ENCODE measurements around the gene APOBEC3A.

The APOBEC3A gene

GRCh38 chr22:38919631-38920190 is 37.7 kb upstream of the APOBEC3A start:
- Histone ChIP-seq H3K4me2 (ENCODE audit: low read depth, low read length, poor library complexity, severe bottlenecking) (no peak overlapping the region), H4K20me1 (ENCODE audit: low read depth, low read length) (no peaks in the 10 kb centered on the region), H3K27ac (ENCODE audit: low read depth, low read length) (no peak overlapping the region), H3K79me2 (ENCODE audit: insufficient read depth, low read length) (no peaks in the 10 kb centered on the region), H2AFZ (ENCODE audit: low read depth, low read length, severe bottlenecking) (no peak overlapping the region), H3K27me3 (ENCODE audit: low read length) (no peaks in the 10 kb centered on the region; the same call in 1 of the 2 replicates), H3K36me3 (ENCODE audit: low read length) (no peaks in the 10 kb centered on the region), H3K9me3 (ENCODE audit: insufficient read depth, low read length) (no peaks in the 10 kb centered on the region), H3K9ac (ENCODE audit: low read length) (no peak overlapping the region), H3K4me3 (ENCODE audit: insufficient read depth, low read length, poor library complexity, severe bottlenecking) (no peak overlapping the region), H3F3A (ENCODE audit: insufficient read depth) (no peaks in the 10 kb centered on the region), H3K9me2 (replicated peaks; ENCODE audit: insufficient read depth, low read length) (no peaks in the 10 kb centered on the region)
- TF ChIP-seq CTCF (IDR thresholded peaks at IDR 0.05; ENCODE audit: insufficient read depth, low read length, poor library complexity, severe bottlenecking) (no peak), EZH2phosphoT487 (conservative IDR thresholded peaks at IDR 0.05; ENCODE audit: low read length) (no peak)

- Histone ChIP-seq H4K20me1 (ENCODE audit: low read depth, low read length) (no peaks in the 10 kb centered on the region), H3K79me2 (ENCODE audit: insufficient read depth, low read length) (no peaks in the 10 kb centered on the region), H2AFZ (ENCODE audit: low read depth, low read length, severe bottlenecking) (no peak overlapping the region), H3K27me3 (ENCODE audit: low read length) (peaks cover 4% of the 10 kb centered on the region), H3K27ac (ENCODE audit: low read depth, low read length) (no peak overlapping the region), H3K9ac (ENCODE audit: low read length) (no peak overlapping the region), H3K9me2 (replicated peaks; ENCODE audit: insufficient read depth, low read length) (no peaks in the 10 kb centered on the region), H3K36me3 (ENCODE audit: low read length) (no peaks in the 10 kb centered on the region), H3K4me3 (ENCODE audit: insufficient read depth, low read length, poor library complexity, severe bottlenecking) (no peak overlapping the region), H3F3A (ENCODE audit: insufficient read depth) (no peaks in the 10 kb centered on the region), H3K4me2 (ENCODE audit: low read depth, low read length, poor library complexity, severe bottlenecking) (no peak overlapping the region), H3K9me3 (ENCODE audit: insufficient read depth, low read length) (no peaks in the 10 kb centered on the region)
- TF ChIP-seq CTCF (IDR thresholded peaks at IDR 0.05; ENCODE audit: insufficient read depth, low read length, poor library complexity, severe bottlenecking) (no peak), EZH2phosphoT487 (conservative IDR thresholded peaks at IDR 0.05; ENCODE audit: low read length) (no peak)
These were observed 36.3 kb upstream of the APOBEC3A start for GRCh38 chr22:38921120-38921519.

GRCh38 chr22:38921806-38922205 is 35.6 kb upstream of the APOBEC3A start:
- H3K4me3 ChIP-seq (ENCODE audit: insufficient read depth, low read length, poor library complexity, severe bottlenecking), result no peak overlapping the region
- peaks cover 5% of the 10 kb centered on the region for H3K27me3 ChIP-seq (ENCODE audit: low read length)
- no peaks in the 10 kb centered on the region for H4K20me1 ChIP-seq (ENCODE audit: low read depth, low read length)
- TF ChIP-seq CTCF (IDR thresholded peaks at IDR 0.05; ENCODE audit: insufficient read depth, low read length, poor library complexity, severe bottlenecking) (no peak), EZH2phosphoT487 (conservative IDR thresholded peaks at IDR 0.05; ENCODE audit: low read length) (no peak)
- H3K9me3 ChIP-seq (ENCODE audit: insufficient read depth, low read length), result no peaks in the 10 kb centered on the region
- H3K27ac ChIP-seq (ENCODE audit: low read depth, low read length), result no peak overlapping the region
- H3K4me2 ChIP-seq (ENCODE audit: low read depth, low read length, poor library complexity, severe bottlenecking), result no peak overlapping the region
- H3K9ac ChIP-seq (ENCODE audit: low read length), result no peak overlapping the region
- H3K36me3 ChIP-seq (ENCODE audit: low read length), result no peaks in the 10 kb centered on the region
- no peaks in the 10 kb centered on the region for H3F3A ChIP-seq (ENCODE audit: insufficient read depth)
- H2AFZ ChIP-seq (ENCODE audit: low read depth, low read length, severe bottlenecking), result no peak overlapping the region
- H3K79me2 ChIP-seq (ENCODE audit: insufficient read depth, low read length), result no peaks in the 10 kb centered on the region
- no peaks in the 10 kb centered on the region for H3K9me2 ChIP-seq (replicated peaks; ENCODE audit: insufficient read depth, low read length)
